ENCODE data around the gene NHEJ1. TPM values are rescaled to one million over a fixed set of nuclear protein-coding genes. Genes with fewer than 3 reads are reported as not detected.

NHEJ1 gene
- total RNA-seq, 1 experiment from 2014 or later = 21.7 TPM

DNA sequence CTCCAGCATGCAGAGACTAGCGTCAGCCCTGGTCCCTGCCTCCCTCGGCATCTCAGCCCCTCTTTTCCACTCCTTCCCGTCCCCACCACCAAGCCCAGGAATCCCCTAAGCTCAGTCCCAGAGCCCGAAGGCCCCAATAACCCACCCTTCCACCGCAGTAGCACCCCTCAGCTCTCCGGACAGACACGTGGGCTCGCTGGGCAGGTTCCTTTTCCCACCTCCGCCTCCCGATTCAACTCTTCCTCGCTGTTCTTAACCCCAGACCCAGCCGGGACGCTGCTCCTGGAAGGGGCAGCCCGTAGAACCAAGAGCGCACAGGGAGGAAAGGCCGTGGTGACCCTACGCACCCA lies 101.3 kb downstream of the NHEJ1 start:
- no peaks in the 10 kb centered on the region for H3K27me3 ChIP-seq
- no peak overlapping the region for H3K27ac ChIP-seq
- H3K9me3 ChIP-seq (replicated peaks) = no peaks in the 10 kb centered on the region
- no peak for DNase-seq
- no peaks in the 10 kb centered on the region for H3K4me1 ChIP-seq
- H3K36me3 ChIP-seq = no peaks in the 10 kb centered on the region
- H3K4me3 ChIP-seq = no peak overlapping the region

DNA sequence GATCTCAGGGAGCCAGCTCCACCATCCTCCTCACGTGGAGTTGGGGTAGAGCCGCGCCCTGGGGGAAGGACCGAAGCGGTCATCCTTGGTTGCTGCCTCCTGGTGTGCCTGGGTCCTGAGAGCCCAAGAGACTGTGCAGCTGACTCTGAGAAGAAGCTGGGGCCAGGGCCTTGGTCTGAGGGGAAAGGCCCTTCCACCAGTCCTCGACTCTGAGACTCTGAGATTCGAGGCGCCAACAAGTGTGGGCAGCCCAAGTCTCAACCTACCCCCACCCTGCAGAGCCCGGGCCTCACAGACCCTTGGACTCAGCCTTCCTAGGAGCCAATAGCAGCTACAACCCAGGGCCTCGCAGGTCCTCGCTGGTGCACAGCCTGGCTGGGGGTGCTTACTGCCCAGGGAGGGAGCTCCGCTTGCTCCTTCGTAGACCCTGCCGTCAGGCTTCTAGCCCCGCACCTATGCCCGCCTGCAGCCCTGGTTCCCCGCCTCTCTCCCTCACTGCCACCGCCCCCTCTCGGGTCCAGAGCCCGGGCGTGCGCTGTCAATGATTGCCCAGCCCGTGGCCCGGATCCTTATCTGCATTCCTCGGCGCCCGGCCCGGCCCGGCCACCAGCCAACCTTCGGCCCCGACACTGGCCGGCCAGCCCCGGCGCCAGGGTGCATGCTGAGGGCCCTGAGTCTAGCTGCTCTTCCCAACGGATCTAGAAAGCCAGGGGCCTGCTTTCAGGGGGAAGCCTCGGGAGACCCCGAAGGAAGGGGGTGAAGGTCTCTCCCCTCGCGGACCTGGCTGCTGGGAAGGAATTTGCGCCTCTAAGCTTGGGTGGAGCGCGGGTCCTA lies 101.9 kb downstream of the NHEJ1 start:
- Histone ChIP-seq H3K9me3 (replicated peaks) (no peaks in the 10 kb centered on the region), H3K27ac (no peak overlapping the region), H3K36me3 (no peaks in the 10 kb centered on the region), H3K4me1 (no peaks in the 10 kb centered on the region), H3K4me3 (no peak overlapping the region), H3K27me3 (no peaks in the 10 kb centered on the region)
- no peak for DNase-seq

DNA sequence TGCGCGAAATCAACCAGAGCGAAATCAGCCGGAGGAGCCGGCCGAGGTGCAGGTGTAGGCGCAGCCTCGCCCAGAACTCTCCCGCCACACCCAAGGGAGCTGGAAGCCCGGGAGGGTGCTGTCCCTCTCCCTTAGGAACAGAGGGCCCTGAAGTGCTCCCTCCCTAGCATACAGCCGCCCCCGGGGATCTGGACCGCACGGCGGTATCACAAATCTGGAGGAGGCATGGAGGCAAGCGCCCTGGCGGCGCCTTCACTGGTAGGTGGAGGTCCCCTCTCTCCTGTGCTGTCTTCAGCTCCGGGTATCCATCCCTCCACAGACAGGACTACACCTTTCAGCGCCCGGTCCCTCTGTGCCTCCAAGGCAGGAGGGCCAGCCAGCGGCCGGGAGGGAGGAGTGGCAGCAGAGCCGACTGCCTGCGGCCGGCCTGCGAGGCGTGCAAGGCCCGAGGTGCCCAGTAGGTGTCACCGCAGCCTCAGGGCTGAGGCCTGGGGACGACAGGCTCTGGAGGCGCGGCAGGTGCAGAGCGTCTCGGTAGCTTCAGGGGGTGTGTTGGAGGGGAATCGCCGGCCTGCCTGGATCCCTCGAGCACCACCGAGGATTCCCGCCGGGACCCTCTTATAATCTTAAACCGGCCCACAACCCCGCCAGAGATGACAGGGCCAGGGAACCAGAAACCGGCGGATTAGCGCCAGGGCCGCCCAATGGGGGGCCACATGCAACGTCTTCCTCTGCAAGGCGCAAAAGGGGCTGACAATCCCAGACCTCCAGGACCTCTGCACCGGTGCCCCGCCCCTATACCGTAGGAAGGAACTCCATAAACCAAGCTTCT lies 102.7 kb downstream of the NHEJ1 start:
- H3K4me3 ChIP-seq = no peak overlapping the region
- no peaks in the 10 kb centered on the region for H3K9me3 ChIP-seq (replicated peaks)
- no peaks in the 10 kb centered on the region for H3K36me3 ChIP-seq
- no peaks in the 10 kb centered on the region for H3K4me1 ChIP-seq
- no peak overlapping the region for H3K27ac ChIP-seq
- H3K27me3 ChIP-seq = no peaks in the 10 kb centered on the region
- peak; percentile 63 to 76 for DNase-seq

DNA sequence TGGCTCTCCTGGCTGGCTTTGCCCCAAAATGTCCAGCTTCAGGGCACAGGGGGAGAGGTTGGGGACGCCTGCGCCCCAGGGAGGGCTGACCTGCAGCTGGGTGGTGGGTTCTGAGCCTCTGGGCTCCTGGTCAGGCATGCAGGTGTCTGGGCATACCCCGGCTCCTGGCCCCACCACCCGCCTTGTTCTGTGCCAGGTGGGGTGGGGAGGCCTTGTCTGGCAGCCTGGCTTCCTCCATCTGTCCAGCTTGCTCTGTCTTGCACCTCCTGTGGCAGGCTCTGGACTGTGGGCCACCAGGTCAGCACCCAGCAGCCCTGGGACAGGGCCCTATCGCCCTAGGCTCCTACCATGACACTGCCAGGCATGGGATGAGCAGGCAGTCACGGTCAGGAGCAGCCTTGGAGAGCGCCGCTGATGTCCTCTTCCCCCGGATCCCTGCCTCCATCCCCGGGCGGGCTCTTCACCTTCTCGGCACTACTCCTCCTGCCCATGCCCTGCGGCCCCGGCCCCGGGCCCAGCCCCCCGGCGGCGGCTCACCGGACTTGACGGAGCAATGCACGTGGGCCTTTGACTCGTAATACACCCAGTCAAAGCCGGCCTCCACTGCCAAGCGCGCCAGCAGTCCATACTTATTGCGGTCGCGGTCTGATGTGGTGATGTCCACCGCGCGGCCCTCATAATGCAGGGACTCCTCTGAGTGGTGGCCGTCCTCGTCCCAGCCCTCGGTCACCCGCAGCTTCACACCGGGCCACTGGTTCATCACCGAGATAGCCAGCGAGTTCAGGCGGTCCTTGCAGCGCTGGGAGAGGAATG lies 103.5 kb downstream of the NHEJ1 start:
- no peak for DNase-seq
- no peaks in the 10 kb centered on the region for H3K4me1 ChIP-seq
- H3K36me3 ChIP-seq = no peaks in the 10 kb centered on the region
- no peaks in the 10 kb centered on the region for H3K9me3 ChIP-seq (replicated peaks)
- no peak overlapping the region for H3K4me3 ChIP-seq
- H3K27ac ChIP-seq = no peak overlapping the region
- H3K27me3 ChIP-seq = no peaks in the 10 kb centered on the region

DNA sequence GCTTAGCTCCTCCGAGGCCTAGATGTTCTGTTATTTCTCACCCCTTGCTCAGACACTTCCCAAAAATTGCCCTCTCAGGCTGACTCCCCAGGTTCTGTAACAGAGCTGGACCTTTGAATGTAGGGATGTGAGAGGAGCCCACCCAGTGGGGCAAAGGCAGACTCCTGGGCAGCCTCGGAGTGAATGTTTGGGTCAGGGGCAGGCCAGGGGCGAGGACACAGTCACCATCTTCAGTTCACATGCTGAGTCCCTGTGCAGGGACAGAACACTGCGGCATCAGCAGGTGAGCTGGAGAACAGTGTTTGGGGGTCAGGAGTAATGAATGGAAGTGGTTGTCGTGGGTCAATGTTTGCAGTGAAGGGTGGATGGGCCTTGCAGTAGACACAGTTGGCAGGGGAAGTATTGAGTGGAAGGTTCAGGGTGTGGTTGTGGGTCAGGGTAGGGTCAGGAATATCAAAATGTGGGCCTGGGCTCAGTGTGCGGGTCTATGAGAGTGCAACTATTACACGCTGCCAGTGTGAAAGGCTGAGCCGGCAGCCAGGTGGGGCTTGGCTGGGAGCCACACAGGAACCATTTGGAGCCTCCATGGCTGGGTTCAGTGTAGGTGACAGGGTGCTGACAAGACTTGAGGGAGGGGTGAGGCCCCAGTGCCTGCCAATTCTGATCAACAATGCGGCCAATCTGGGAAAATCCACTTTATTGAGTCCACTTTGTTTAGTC lies 104.3 kb downstream of the NHEJ1 start:
- Histone ChIP-seq H3K9me3 (replicated peaks) (no peaks in the 10 kb centered on the region), H3K4me3 (no peak overlapping the region), H3K36me3 (no peaks in the 10 kb centered on the region), H3K4me1 (no peaks in the 10 kb centered on the region), H3K27ac (no peak overlapping the region), H3K27me3 (no peaks in the 10 kb centered on the region)
- no peak for DNase-seq

DNA sequence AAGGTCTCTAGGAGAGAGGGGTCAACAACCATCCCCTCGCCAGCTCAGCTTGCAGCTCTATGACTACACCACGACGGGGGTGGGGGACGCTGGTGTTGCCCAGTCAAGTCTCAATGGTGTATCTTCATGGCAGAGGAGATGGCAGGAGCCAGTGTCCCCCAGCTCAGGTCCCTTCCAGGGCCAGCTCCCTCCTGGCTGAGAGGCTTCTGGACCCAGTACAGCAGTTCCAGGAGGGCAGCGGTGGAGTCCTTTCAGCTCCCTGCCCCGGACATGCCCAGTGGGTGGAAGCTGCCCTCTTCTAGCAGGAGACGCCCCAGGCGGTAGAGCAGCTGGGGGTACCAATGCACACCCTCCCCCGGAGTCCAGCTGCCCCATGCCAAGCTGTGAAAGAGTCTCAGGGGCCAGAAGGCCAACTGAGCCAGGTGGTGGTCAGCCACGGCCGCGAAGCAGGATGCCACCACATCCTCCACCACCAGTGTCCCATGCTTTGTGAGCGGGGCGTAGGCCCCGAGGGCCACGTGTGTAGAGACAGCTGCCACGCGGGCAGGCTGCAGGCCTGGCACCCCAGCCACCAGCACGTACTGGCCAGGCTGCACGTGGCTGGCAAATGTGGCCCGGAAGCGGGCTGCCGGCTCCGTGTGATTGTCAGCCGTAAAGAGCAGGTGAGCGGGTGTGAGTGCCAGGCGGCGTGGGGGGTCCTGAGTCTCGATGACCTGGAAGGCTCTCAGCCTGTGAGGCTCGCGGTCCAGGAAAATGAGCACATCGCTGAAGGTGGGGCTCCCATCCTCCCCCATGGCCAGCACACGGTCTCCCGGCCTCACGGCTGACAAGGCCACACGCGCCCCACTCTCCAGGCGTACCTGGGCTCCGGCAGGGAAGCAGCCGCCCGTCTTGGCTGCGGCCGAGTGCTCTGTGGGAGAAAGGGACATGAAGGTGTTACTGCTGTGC lies 105.4 kb downstream of the NHEJ1 start:
- DNase-seq = no peak
- no peaks in the 10 kb centered on the region for H3K9me3 ChIP-seq (replicated peaks)
- H3K27me3 ChIP-seq = no peaks in the 10 kb centered on the region

DNA sequence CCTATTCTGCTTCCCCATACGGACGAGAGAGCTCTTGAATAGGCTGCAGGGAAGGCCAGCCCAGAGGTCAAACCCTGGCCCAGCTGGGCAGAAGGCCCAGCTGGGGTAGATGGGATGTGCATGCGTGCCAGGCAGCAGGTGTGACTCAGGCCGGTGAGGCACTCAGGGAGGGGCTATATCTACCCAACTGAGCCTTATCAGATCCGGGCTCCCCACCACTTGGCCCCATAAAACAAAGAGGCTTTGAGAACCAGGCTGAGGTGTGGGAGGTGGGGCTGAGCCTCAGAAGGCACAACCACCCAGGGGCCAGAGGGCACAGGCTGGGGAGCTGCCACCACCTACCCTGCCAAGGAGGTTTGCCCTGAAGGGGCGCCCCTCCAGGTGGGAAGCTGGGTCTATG lies 111.3 kb downstream of the NHEJ1 start:
- Histone ChIP-seq H3K36me3 (no peaks in the 10 kb centered on the region), H3K9me3 (replicated peaks) (no peaks in the 10 kb centered on the region), H3K27me3 (no peaks in the 10 kb centered on the region), H3K4me3 (no peak overlapping the region), H3K4me1 (no peaks in the 10 kb centered on the region), H3K27ac (no peak overlapping the region)
- no peak for DNase-seq

More for the DNA sequence above, 105.4 kb downstream of the NHEJ1 start:
- Histone ChIP-seq H3K36me3 (no peaks in the 10 kb centered on the region), H3K4me3 (no peak overlapping the region), H3K4me1 (no peaks in the 10 kb centered on the region), H3K27ac (no peak overlapping the region)

DNA sequence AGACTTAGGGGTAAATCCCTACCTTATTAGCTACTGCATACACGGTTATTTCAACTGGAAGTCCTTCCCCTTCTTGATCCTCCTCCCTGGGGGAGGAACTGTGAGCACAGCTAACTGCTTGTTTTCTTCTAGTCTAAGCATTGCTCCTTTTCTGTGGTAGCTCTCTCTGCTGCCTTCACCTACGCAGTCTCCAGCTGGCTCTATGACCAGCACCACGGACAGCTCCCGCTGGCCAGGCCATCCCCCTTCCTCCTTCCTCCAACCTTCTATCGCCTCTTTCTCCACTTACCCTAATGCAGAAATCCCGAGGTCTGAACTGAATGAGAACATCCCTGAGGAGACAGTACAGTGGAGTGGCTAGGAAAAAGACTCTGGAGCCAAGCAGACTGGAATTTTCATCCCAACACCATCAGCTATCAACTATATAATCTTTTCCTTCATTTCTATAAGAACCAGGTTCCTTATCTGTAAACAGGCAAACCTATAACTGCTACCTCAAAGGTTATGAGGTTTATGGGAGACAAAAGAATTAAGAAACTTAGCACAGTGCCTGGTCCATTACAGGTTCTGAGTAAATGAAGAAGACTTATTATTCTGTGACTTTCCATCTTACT lies 114.6 kb downstream of the NHEJ1 start:
- H3K9me3 ChIP-seq (replicated peaks) = no peaks in the 10 kb centered on the region
- H3K4me1 ChIP-seq = no peaks in the 10 kb centered on the region
- no peak overlapping the region for H3K4me3 ChIP-seq
- 0 out of 2 replicates have a peak, but pooled peaks cover 6% of the 10 kb centered on the region for H3K27me3 ChIP-seq
- peak; percentile 56 to 71 for DNase-seq
- no peaks in the 10 kb centered on the region for H3K36me3 ChIP-seq
- no peak overlapping the region for H3K27ac ChIP-seq

DNA sequence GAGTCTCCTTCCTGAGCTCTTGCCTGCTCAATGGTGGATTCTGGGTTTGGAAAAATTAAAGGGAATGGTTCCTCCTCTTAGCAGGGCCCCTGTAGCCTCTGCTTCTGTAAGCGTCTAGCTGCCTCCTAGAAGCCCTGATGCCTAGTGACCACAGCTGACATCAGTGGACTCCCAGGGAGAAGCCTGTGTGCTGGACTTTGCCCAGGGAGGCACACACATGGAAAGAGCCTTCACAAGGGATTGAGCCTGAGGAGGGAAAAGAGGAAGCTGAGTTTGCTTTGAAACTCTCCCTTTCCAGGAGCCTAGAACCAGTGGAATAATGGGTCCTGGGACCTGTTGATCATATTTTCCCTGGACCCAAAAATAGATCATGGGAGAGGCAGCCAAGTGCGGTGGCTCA lies 117.9 kb downstream of the NHEJ1 start:
- 0 out of 2 replicates have a peak, but pooled peaks cover 6% of the 10 kb centered on the region for H3K27me3 ChIP-seq

DNA sequence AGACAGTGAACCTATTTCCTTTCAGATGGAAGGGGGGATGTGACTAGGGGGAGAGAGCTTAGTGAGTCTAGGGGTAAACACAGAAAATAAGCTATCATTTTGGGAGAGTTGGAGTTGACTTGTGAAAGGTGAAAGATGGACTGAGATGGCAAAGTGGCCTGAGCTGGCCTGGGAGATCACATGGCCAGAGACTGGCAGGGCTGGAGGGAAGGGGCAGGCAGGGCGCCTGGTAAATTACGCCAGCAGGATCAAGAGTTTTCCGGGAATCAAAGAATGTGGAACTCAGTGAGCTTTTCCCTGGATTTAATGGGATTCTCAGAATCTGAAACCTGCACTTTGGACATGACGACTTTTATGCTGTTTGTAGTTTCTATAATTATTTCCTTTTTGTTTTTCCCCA lies 118.5 kb downstream of the NHEJ1 start:
- no peak overlapping the region for H3K27ac ChIP-seq
- 0 out of 2 replicates have a peak, but pooled peaks cover 6% of the 10 kb centered on the region for H3K27me3 ChIP-seq
- H3K9me3 ChIP-seq (replicated peaks) = no peaks in the 10 kb centered on the region
- no peak overlapping the region for H3K4me3 ChIP-seq
- H3K4me1 ChIP-seq = no peaks in the 10 kb centered on the region
- no peak for DNase-seq
- H3K36me3 ChIP-seq = no peaks in the 10 kb centered on the region

More for the DNA sequence above, 117.9 kb downstream of the NHEJ1 start:
- Histone ChIP-seq H3K27ac (no peak overlapping the region), H3K4me1 (no peaks in the 10 kb centered on the region), H3K36me3 (no peaks in the 10 kb centered on the region), H3K9me3 (replicated peaks) (no peaks in the 10 kb centered on the region), H3K4me3 (no peak overlapping the region)
- DNase-seq = no peak

DNA sequence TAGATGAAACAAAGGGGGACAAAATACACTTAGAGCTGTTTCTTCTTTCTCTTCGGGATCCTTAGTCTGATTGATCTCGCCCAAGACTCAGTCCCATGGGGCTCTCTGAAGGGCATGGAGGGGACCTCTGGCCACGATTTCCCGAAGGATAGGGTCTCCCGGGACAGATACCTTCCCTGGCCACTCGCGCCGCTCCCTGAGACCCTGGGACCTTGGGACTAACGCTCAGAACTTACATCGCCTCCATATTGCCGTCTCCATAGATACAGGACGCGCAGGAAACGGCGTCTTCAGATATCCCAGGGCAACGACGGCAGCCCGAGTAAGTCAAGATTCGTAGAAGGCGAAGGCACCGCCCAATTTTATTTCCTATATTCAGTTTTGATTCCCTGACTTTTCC lies 119.4 kb downstream of the NHEJ1 start, which contains the start of gene CFAP65:
Gene CFAP65, minus strand, starts transcription at position 265 of the 400 bp plus-strand sequence. CDS start 2,468 bp downstream, outside the sequence.
- no peak for DNase-seq
- H3K4me1 ChIP-seq = no peaks in the 10 kb centered on the region
- H3K4me3 ChIP-seq = no peak within 1 kb of the TSS
- 0 out of 2 replicates have a peak, but pooled peaks cover 6% of the 10 kb centered on the region for H3K27me3 ChIP-seq
- no peaks in the 10 kb centered on the region for H3K36me3 ChIP-seq
- H3K27ac ChIP-seq = no peak within 1 kb of the TSS
- no peaks in the 10 kb centered on the region for H3K9me3 ChIP-seq (replicated peaks)

DNA sequence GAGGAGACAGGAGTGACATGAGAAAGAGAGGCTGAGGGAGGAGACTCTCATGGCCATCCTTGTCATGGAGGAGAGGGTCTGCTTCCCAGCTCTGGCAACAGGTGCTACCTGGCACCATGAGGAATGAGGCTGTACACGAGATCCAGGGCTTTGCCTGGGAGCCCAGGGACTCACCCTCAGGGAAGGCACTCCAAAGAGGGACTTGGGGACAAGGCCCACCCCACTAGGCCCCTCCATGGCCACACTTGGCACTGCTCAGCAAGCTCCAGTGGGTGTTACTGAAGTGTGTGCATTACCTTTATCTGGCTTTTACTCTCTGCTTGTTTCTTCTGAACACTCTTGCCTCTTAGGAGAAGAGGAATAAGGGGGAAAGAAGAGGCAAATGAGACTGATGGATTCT lies 122.0 kb downstream of the NHEJ1 start:
- H3K27me3 ChIP-seq = 0 out of 2 replicates have a peak, but pooled peaks cover 6% of the 10 kb centered on the region
- H3K4me1 ChIP-seq = no peaks in the 10 kb centered on the region
- no peaks in the 10 kb centered on the region for H3K9me3 ChIP-seq (replicated peaks)
- H3K4me3 ChIP-seq = no peak overlapping the region
- H3K36me3 ChIP-seq = no peaks in the 10 kb centered on the region
- DNase-seq = no peak
- no peak overlapping the region for H3K27ac ChIP-seq
